Measurements from ENCODE around the gene ZFP36L1. TPM values are rescaled to one million over a fixed set of nuclear protein-coding genes. Genes with fewer than 3 reads are reported as not detected.

ZFP36L1 gene
- total and polyA plus RNA-seq, 10 of the 15 experiments (the other 5 are each of a cell fraction or from before 2014, with no cell fraction given), result 22.0 to 184 (median 66.1) TPM

DNA sequence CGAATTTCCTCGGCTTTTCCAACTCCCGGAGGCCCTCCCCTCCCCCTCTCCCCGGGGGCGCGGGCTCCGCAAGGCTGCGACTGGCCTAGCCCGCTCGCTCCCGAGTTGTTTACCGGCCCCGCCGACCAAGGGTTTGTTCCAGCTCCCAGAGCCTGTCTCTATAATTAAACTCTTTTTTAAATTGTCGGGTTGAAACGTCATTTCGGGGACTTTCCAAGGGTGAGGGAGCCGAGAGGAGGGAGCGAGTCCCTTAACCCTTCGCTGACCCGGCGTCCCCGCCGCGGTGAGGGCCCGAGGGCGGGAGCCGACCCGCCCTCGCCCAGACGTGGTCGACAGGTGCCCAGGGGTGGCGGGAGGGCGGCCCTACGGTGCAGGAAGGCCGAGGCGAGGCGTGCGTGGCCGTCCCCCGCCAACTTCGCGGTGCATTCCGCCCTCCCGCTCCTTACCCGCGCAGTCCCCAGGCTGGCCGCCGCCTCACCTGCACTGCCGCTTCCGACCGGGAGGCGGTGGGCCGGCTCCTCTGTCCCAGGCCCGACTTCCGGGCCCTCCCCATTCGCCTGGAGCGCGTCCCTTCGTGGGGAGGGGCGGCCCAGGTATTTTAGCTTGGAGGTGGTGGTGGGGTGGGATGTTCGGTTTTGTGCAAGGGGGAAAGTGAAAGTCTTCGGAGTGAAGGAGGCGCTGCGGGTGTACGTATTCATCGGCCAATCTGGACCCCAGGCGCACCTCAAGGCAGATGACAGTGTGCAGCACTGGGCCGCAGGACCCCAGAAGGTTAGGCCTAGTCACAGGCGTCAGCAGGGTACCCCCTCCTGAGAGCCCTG, 2.9 kb upstream of the ZFP36L1 start (continued):
- TF ChIP-seq, protein P1, sequence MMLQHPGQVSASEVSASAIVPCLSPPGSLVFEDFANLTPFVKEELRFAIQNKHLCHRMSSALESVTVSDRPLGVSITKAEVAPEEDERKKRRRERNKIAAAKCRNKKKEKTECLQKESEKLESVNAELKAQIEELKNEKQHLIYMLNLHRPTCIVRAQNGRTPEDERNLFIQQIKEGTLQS (IDR thresholded peaks at IDR 0.05; ENCODE audit: borderline replicate concordance, extremely low read depth, low read depth, low read length), result no peak
- TF ChIP-seq ZZZ3 (IDR thresholded peaks at IDR 0.05; ENCODE audit: control insufficient read depth, insufficient read length, low read depth) (no peak), TARDBP (IDR thresholded peaks at IDR 0.05; ENCODE audit: borderline replicate concordance) (no peak), SRF (IDR thresholded peaks at IDR 0.05; ENCODE audit: low read depth in 2 of 2, low read length in 2 of 2) (no peak), STAT3 (IDR thresholded peaks at IDR 0.05; ENCODE audit: low read depth, low read length) (no peak), ETV6 (conservative IDR thresholded peaks at IDR 0.05 in 1 of 2, IDR thresholded peaks at IDR 0.05 in 1 of 2; ENCODE audit: borderline replicate concordance in 1 of 2, low read depth in 1 of 2) (peak in 1 of 2 experiments; percentile 56; a peak in 1 of 4 replicates), BMI1 (IDR thresholded peaks at IDR 0.05; ENCODE audit: borderline replicate concordance) (no peak), FOS (IDR thresholded peaks at IDR 0.05; ENCODE audit: borderline replicate concordance, extremely low read depth, insufficient read length) (no peak), EGR1 (IDR thresholded peaks at IDR 0.05; ENCODE audit: borderline replicate concordance in 1 of 2, low read depth in 2 of 2, low read length in 2 of 2) (peak in 1 of 2 experiments; percentile 67; a peak in 2 of 3 replicates), IKZF2 (IDR thresholded peaks at IDR 0.05) (peak; percentile 77 to 83), NRF1 (conservative IDR thresholded peaks at IDR 0.05; ENCODE audit: low read depth, low read length) (no peak), POU2F2 (IDR thresholded peaks at IDR 0.05; ENCODE audit: borderline replicate concordance, low read depth, low read length) (peak; percentile 67; the same call in 1 of the 3 replicates), FOXM1 (IDR thresholded peaks at IDR 0.05; ENCODE audit: low read depth, low read length) (no peak), TAF1 (IDR thresholded peaks at IDR 0.05; ENCODE audit: borderline replicate concordance, low read depth, low read length) (peak; percentile 81)
- TF ChIP-seq, protein P2, sequence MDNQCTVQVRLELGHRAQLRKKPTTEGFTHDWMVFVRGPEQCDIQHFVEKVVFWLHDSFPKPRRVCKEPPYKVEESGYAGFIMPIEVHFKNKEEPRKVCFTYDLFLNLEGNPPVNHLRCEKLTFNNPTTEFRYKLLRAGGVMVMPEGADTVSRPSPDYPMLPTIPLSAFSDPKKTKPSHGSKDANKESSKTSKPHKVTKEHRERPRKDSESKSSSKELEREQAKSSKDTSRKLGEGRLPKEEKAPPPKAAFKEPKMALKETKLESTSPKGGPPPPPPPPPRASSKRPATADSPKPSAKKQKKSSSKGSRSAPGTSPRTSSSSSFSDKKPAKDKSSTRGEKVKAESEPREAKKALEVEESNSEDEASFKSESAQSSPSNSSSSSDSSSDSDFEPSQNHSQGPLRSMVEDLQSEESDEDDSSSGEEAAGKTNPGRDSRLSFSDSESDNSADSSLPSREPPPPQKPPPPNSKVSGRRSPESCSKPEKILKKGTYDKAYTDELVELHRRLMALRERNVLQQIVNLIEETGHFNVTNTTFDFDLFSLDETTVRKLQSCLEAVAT (IDR thresholded peaks at IDR 0.05), result peak; percentile 54
- TF ChIP-seq, protein P3, sequence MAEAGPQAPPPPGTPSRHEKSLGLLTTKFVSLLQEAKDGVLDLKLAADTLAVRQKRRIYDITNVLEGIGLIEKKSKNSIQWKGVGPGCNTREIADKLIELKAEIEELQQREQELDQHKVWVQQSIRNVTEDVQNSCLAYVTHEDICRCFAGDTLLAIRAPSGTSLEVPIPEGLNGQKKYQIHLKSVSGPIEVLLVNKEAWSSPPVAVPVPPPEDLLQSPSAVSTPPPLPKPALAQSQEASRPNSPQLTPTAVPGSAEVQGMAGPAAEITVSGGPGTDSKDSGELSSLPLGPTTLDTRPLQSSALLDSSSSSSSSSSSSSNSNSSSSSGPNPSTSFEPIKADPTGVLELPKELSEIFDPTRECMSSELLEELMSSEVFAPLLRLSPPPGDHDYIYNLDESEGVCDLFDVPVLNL (IDR thresholded peaks at IDR 0.05; ENCODE audit: low read depth, low read length), result no peak
- TF ChIP-seq, protein P4, sequence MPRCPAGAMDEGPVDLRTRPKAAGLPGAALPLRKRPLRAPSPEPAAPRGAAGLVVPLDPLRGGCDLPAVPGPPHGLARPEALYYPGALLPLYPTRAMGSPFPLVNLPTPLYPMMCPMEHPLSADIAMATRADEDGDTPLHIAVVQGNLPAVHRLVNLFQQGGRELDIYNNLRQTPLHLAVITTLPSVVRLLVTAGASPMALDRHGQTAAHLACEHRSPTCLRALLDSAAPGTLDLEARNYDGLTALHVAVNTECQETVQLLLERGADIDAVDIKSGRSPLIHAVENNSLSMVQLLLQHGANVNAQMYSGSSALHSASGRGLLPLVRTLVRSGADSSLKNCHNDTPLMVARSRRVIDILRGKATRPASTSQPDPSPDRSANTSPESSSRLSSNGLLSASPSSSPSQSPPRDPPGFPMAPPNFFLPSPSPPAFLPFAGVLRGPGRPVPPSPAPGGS (IDR thresholded peaks at IDR 0.05; ENCODE audit: borderline replicate concordance, insufficient read depth, low read depth, low read length, poor library complexity, severe bottlenecking), result peak; percentile 65
- TF ChIP-seq, protein P5, sequence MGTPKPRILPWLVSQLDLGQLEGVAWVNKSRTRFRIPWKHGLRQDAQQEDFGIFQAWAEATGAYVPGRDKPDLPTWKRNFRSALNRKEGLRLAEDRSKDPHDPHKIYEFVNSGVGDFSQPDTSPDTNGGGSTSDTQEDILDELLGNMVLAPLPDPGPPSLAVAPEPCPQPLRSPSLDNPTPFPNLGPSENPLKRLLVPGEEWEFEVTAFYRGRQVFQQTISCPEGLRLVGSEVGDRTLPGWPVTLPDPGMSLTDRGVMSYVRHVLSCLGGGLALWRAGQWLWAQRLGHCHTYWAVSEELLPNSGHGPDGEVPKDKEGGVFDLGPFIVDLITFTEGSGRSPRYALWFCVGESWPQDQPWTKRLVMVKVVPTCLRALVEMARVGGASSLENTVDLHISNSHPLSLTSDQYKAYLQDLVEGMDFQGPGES (IDR thresholded peaks at IDR 0.05), result no peak

All from GM12878 (cell line).